K562 (cell line): ENCODE data around the gene UVRAG. TPM values are rescaled to one million over a fixed set of nuclear protein-coding genes. Genes with fewer than 3 reads are reported as not detected.

ENCODE experiments used
- ATAC-seq: fragments of 200-7000 bp; cut with Tn5 transposase; 3 replicates; pipeline ENCODE4 v1.9.1; 2020; ENCODE audit warnings: moderate library complexity
- BruUV-seq: library from RNA; stranded (reverse); fragments of 400-500 nt; replicated peaks from 2 replicates; lab custom pipeline; 2021; lab: Mats Ljungman, UMichigan
- CTCF ChIA-PET: fragments of 300-600 bp; formaldehyde crosslinking; extraction: SDS; loops from one replicate; lab custom pipeline; 2021; ENCODE audit warnings: low intra/inter-chr PET ratio; lab: Yijun Ruan, JAX
- POLR2A ChIA-PET: fragments of 300-600, 350-650 bp; sonication (Branson Sonifier 250); formaldehyde crosslinking; extraction: SDS; loops from one replicate; lab custom pipeline; 2021; ENCODE audit warnings: antibody characterized with exemption, inconsistent platforms; lab: Yijun Ruan, JAX
- DNase-seq, 4 experiments: peaks; one replicate each; pipeline versions ENCODE4 v3.0.0 to v3.0.0-alpha.2; 2011 to 2018; ENCODE audit warnings: low spot score in 3 of 4, mixed read lengths in 3 of 4; ENCODE audit errors: extremely low read depth in 1 of 4
- FAIRE-seq: peaks from 2 replicates; lab custom pipeline; 2011; peaks lifted over from hg19 to GRCh38; lab: Jason Lieb, UNC
- H2AFZ ChIP-seq: 2 replicates; pipeline ENCODE4 v1.6.0; 2011; ENCODE audit warnings: low read depth, low read length, control low read depth, inconsistent platforms
- H3K27ac ChIP-seq: fragments of 200-600 bp; 3 replicates; pipeline ENCODE4 v1.8.0; 2011; ENCODE audit warnings: low read depth, mild to moderate bottlenecking, control low read depth, inconsistent platforms, low read length, moderate library complexity, mixed read lengths; ENCODE audit errors: extremely low read depth
- H3K27me3 ChIP-seq, 2 experiments: fragments of 300-600 bp in 1 of 2; 2 replicates in 1 of 2; 3 replicates in 1 of 2; pipeline versions ENCODE4 v1.6.0 to v1.8.0; 2011; ENCODE audit warnings: inconsistent platforms in 2 of 2, low read length in 2 of 2, mild to moderate bottlenecking in 1 of 2, mixed read lengths in 1 of 2, moderate library complexity in 1 of 2; ENCODE audit not compliant: control insufficient read depth in 2 of 2, insufficient read depth in 2 of 2
- H3K36me3 ChIP-seq: fragments of 300-600 bp; 3 replicates; pipeline ENCODE4 v1.8.0; 2011; ENCODE audit warnings: mild to moderate bottlenecking, low read length, inconsistent platforms; ENCODE audit not compliant: control insufficient read depth, insufficient read depth
- H3K4me1 ChIP-seq, 2 experiments: fragments of 200-600 bp in 1 of 2; replicated peaks in 1 of 2; 2 replicates in 1 of 2; 3 replicates in 1 of 2; pipeline versions ENCODE4 v1.5.1 to v1.8.0; 2011; ENCODE audit warnings: inconsistent platforms in 2 of 2, low read length in 2 of 2, mild to moderate bottlenecking in 1 of 2, mixed read lengths in 1 of 2, moderate library complexity in 1 of 2; ENCODE audit not compliant: control insufficient read depth in 2 of 2, insufficient read depth in 2 of 2
- H3K4me2 ChIP-seq: 2 replicates; pipeline ENCODE4 v1.6.1; 2011; ENCODE audit warnings: low read length, control low read depth, inconsistent platforms, mixed read lengths; ENCODE audit not compliant: insufficient read depth
- H3K4me3 ChIP-seq: fragments of 200-600 bp; sonication (generic), shearing (Covaris generic); 2 replicates; pipeline ENCODE4 v1.5.1; 2016; ENCODE audit warnings: control low read depth, inconsistent platforms
- H3K79me2 ChIP-seq: fragments of 200-600 bp; 3 replicates; pipeline ENCODE4 v1.8.0; 2011; ENCODE audit warnings: low read length, inconsistent platforms; ENCODE audit not compliant: control insufficient read depth, insufficient read depth
- H3K9ac ChIP-seq, 2 experiments: 2 replicates each; pipeline versions ENCODE4 v1.6.0 to v1.6.1; 2011; ENCODE audit warnings: low read depth in 2 of 2, low read length in 2 of 2, control low read depth in 1 of 2, inconsistent platforms in 1 of 2, mild to moderate bottlenecking in 1 of 2, mixed read lengths in 1 of 2; ENCODE audit not compliant: insufficient read depth in 1 of 2
- H3K9me1 ChIP-seq: one replicate; pipeline ENCODE4 v1.6.0; 2011; ENCODE audit warnings: inconsistent platforms, mild to moderate bottlenecking, low read length, moderate library complexity; ENCODE audit not compliant: control insufficient read depth, insufficient read depth
- H3K9me3 ChIP-seq: replicated peaks from 2 replicates; pipeline ENCODE4 v1.5.1; 2011; ENCODE audit warnings: low read depth, low read length, inconsistent platforms; ENCODE audit not compliant: control insufficient read depth, insufficient read depth
- H4K20me1 ChIP-seq: replicated peaks from 2 replicates; pipeline ENCODE4 v1.6.1; 2011; ENCODE audit warnings: low read length, inconsistent platforms, mixed read lengths; ENCODE audit not compliant: control insufficient read depth, insufficient read depth
- ARID1B ChIP-seq: fragments of 450-650 bp; IDR thresholded peaks from 2 replicates; pipeline ENCODE4 v1.6.1; 2016; ENCODE audit warnings: antibody characterized with exemption, mild to moderate bottlenecking, inconsistent platforms
- CBFA2T3 ChIP-seq: fragments of 450-650 bp; IDR thresholded peaks from 2 replicates; pipeline ENCODE4 v1.6.1; 2017
- CHD2 ChIP-seq: IDR thresholded peaks from 2 replicates; pipeline ENCODE4 v1.6.1; 2011; ENCODE audit warnings: low read depth, low read length
- CTCFL ChIP-seq: IDR thresholded peaks from 2 replicates; pipeline ENCODE4 v1.6.1; 2011; ENCODE audit warnings: borderline replicate concordance, low read depth, mild to moderate bottlenecking, moderate library complexity, low read length; ENCODE audit not compliant: insufficient read depth, poor library complexity, severe bottlenecking
- FOXM1 ChIP-seq, 2 experiments: fragments of 450-650 bp in 1 of 2; sonication (generic) in 1 of 2; formaldehyde crosslinking in 1 of 2; IDR thresholded peaks; 2 replicates each; pipeline versions ENCODE4 v1.6.1 to v1.9.0; 2017 to 2022; ENCODE audit warnings: low read depth in 2 of 2, mild to moderate bottlenecking in 2 of 2, missing genetic modification reagents in 1 of 2, moderate library complexity in 1 of 2
- GATAD2A ChIP-seq: fragments of 450-650 bp; IDR thresholded peaks from 2 replicates; pipeline ENCODE4 v1.6.1; 2017
- HLTF ChIP-seq: fragments of 450-650 bp; IDR thresholded peaks from 2 replicates; pipeline ENCODE4 v1.6.1; 2016
- KLF10 ChIP-seq: fragments of 250-450 bp; sonication (Bioruptor Pico); IDR thresholded peaks from 2 replicates; pipeline ENCODE4 v1.6.1; 2021; ENCODE audit warnings: matching md5 sums
- MAFF ChIP-seq: IDR thresholded peaks from 2 replicates; pipeline ENCODE4 v1.6.1; 2012; ENCODE audit warnings: low read length, improper control_type of control experiment
- NEUROD1 ChIP-seq: fragments of 150-350 bp; IDR thresholded peaks from 2 replicates; pipeline ENCODE4 v1.6.1; 2014; ENCODE audit warnings: borderline replicate concordance, low read length, low read depth; ENCODE audit not compliant: partially characterized antibody
- PTBP1 ChIP-seq: fragments of 200-400 bp; formaldehyde crosslinking; IDR thresholded peaks from 2 replicates; pipeline ENCODE4 v1.6.1; 2017; ENCODE audit warnings: low read depth, low read length
- RAD21 ChIP-seq, 2 experiments: fragments of 250-450 bp in 1 of 2; fragments of 450-650 bp in 1 of 2; sonication (Bioruptor Pico) in 1 of 2; formaldehyde crosslinking in 1 of 2; IDR thresholded peaks in 1 of 2; conservative IDR thresholded peaks in 1 of 2; 2 replicates each; pipeline versions ENCODE4 v1.4.0 to v1.8.0; 2020 to 2022; ENCODE audit warnings: mild to moderate bottlenecking in 2 of 2, moderate library complexity in 1 of 2
- RBM25 ChIP-seq: fragments of 200-400 bp; formaldehyde crosslinking; IDR thresholded peaks from 2 replicates; pipeline ENCODE4 v1.6.1; 2018; ENCODE audit warnings: low read length, low read depth, moderate library complexity; ENCODE audit not compliant: severe bottlenecking
- RBM39 ChIP-seq: fragments of 200-400 bp; formaldehyde crosslinking; optimal IDR thresholded peaks from 2 replicates; pipeline ENCODE3; 2018; ENCODE audit warnings: low read depth, low read length
- SMC3 ChIP-seq: conservative IDR thresholded peaks from 2 replicates; pipeline ENCODE4 v1.6.1; 2011; ENCODE audit warnings: low read depth, low read length, improper control_type of control experiment; ENCODE audit not compliant: insufficient read depth
- SNIP1 ChIP-seq: fragments of 450-650 bp; IDR thresholded peaks from 2 replicates; pipeline ENCODE4 v1.7.1; 2017; ENCODE audit warnings: low read depth, mild to moderate bottlenecking
- XRCC4 ChIP-seq: IDR thresholded peaks from one replicate; pipeline ENCODE4 v1.6.1; 2011; ENCODE audit not compliant: insufficient read depth, insufficient read length; ENCODE audit errors: extremely low read depth
- ZBTB7A ChIP-seq: IDR thresholded peaks from 2 replicates; pipeline ENCODE4 v1.6.1; 2011; ENCODE audit warnings: low read depth, mild to moderate bottlenecking, low read length, moderate library complexity, borderline replicate concordance; ENCODE audit not compliant: control insufficient read depth
- ZNF12 ChIP-seq: sonication (generic); formaldehyde crosslinking; IDR thresholded peaks from 2 replicates; pipeline ENCODE4 v1.4.0; 2020; ENCODE audit warnings: mild to moderate bottlenecking, missing genetic modification reagents
- ZNF146 ChIP-seq: IDR thresholded peaks from one replicate; pipeline ENCODE4 v1.6.1; 2018; ENCODE audit warnings: missing compliant biosample characterization; ENCODE audit not compliant: unreplicated experiment
- ZNF354B ChIP-seq: fragments of 250-450 bp; sonication (Bioruptor Pico); IDR thresholded peaks from 2 replicates; pipeline ENCODE4 v1.4.0; 2020
- WGBS: fragments of 100-300 bp; shearing (Covaris generic); methylation state at CpG from one replicate; pipeline ENCODE4 v1.1.6; 2016; ENCODE audit warnings: low coverage, mixed read lengths; ENCODE audit not compliant: insufficient coverage; ENCODE audit errors: missing lambda C conversion rate; 5-methylcytosine and 5-hydroxymethylcytosine counted together
- in situ Hi-C: fragments of 300-500 bp; cut with MboI; formaldehyde crosslinking; loops from 4 replicates; pipeline ENCODE4 v1.15.0; 2018; ENCODE audit warnings: inconsistent platforms, mixed read lengths
- intact Hi-C: fragments of 100-400 bp; cut with micrococcal nuclease; formaldehyde crosslinking; loops from 2 replicates; pipeline ENCODE4 v1.14.2; 2022
- polyA plus RNA-seq, 8 experiments: library from polyadenylated mRNA; depleted of rRNA in 4 of 8; stranded (reverse) in 5 of 8; unstranded in 3 of 8; fragments of >200 nt; fragmentation: Nextera tagmentation in 2 of 8; fragmentation: Illumina TruSeq in 1 of 8; extraction: Ambion mirVana in 2 of 8; extraction: Trizol in 1 of 8; gene quantifications; 2 replicates each; pipeline versions ENCODE4 v1.2.1 to v1.2.3, GENCODE V29; 2011 to 2014; ENCODE audit warnings: inconsistent platforms in 1 of 8, missing spikeins in 1 of 8
- total RNA-seq, 7 experiments: library from RNA; depleted of rRNA in 6 of 7; stranded (reverse); fragments of >200 nt in 6 of 7; fragmentation: Illumina TruSeq in 2 of 7; extraction: Trizol in 2 of 7; gene quantifications; 2 replicates each; pipeline versions ENCODE4 v1.2.1 to v1.2.3, GENCODE V29; 2011 to 2021; ENCODE audit warnings: low replicate concordance in 1 of 7

The UVRAG gene
- total and polyA plus RNA-seq, 9 of the 15 experiments (the other 6 are each of a cell fraction or from before 2014, with no cell fraction given), result 3.1 to 17.8 (median 12.4) TPM

GRCh38 chr11:75862437-75862836 lies 47.4 kb downstream of the UVRAG start (continued):
- TF ChIP-seq MAFF (no peak), RBM25 (no peak), CBFA2T3 (peak; percentile 58), PTBP1 (no peak)

GRCh38 chr11:75867778-75868374 lies 52.9 kb downstream of the UVRAG start:
- H3K27me3 ChIP-seq, result no peaks in the 10 kb centered on the region
- H3K27ac ChIP-seq, result no peak overlapping the region
- H3K4me3 ChIP-seq, result no peak overlapping the region
- no peaks in the 10 kb centered on the region; the same call in 1 of the 2 replicates for H4K20me1 ChIP-seq
- CTCF ChIA-PET, result interaction anchor here (1.0 to 5.3 kb wide), 3 partner anchors 62 to 479 kb away, joined by 4 to 61 read pairs (median 6); no protein-coding TSS in a partner anchor
- intact Hi-C loops (loop anchor here (1.0 kb wide), 2 partner anchors 65 to 145 kb away; no protein-coding TSS in a partner anchor), in situ Hi-C loops (loop anchor here (5.0 to 25.0 kb wide), 3 partner anchors 61 to 431 kb away; partner anchors contain the start of gene KLHL35)
- H3K9me3 ChIP-seq, result no peaks in the 10 kb centered on the region
- peak; percentile 50 to 66 (median 57) for DNase-seq
- H3K4me2 ChIP-seq, result no peak overlapping the region
- no peaks in the 10 kb centered on the region for H3K4me1 ChIP-seq
- 20% methylated on average over 6 of the region's 6 CpGs for WGBS
- POLR2A ChIA-PET, result interaction anchor here (1.3 kb wide), 1 partner anchor 13 kb away, joined by 3 read pairs; no protein-coding TSS in a partner anchor
- FAIRE-seq, result no peak
- H2AFZ ChIP-seq, result no peak overlapping the region
- no peak overlapping the region for H3K9ac ChIP-seq
- no peaks in the 10 kb centered on the region for H3K9me1 ChIP-seq
- ATAC-seq, result peak; percentile 77
- BruUV-seq, result no TSS peak
- H3K79me2 ChIP-seq, result peaks cover 5% of the 10 kb centered on the region; the same call in 1 of the 3 replicates
- H3K36me3 ChIP-seq, result no peaks in the 10 kb centered on the region
- no peak for TF ChIP-seq RBM39
- no peak for TF ChIP-seq ZNF12 (CRISPR knock-in tag)
- no peak for TF ChIP-seq CHD2
- no peak for TF ChIP-seq KLF10 (CRISPR knock-in tag)
- TF ChIP-seq SMC3, result peak; percentile 67; the same call in 1 of the 2 replicates
- peak; percentile 77 to 84 for TF ChIP-seq RAD21 (CRISPR knock-in tag; conservative IDR thresholded peaks at IDR 0.05 in 1 of 2, IDR thresholded peaks at IDR 0.05 in 1 of 2)
- TF ChIP-seq NEUROD1, result no peak
- no peak for TF ChIP-seq ZNF146 (CRISPR knock-in tag)
- no peak for TF ChIP-seq FOXM1 (IDR thresholded peaks at IDR 0.05; ENCODE audit: low read depth)
- no peak for TF ChIP-seq FOXM1 (CRISPR knock-in tag; IDR thresholded peaks at IDR 0.05; ENCODE audit: low read depth)
- TF ChIP-seq XRCC4, result no peak
- TF ChIP-seq ZBTB7A, result no peak
- TF ChIP-seq CTCFL, result no peak
- TF ChIP-seq HLTF, result no peak
- TF ChIP-seq ARID1B, result no peak
- no peak for TF ChIP-seq ZNF354B
- TF ChIP-seq GATAD2A, result no peak
- TF ChIP-seq SNIP1, result no peak
